ENCODE results near the gene C11orf21. TPM values are rescaled to one million over a fixed set of nuclear protein-coding genes. Genes with fewer than 3 reads are reported as not detected.

The C11orf21 gene
- polyA plus RNA-seq, 3 donors = 10.8 to 135 (median 13.1) TPM

GRCh38 chr11:2247496-2247895 lies 54.2 kb downstream of the C11orf21 start:
- no peak overlapping the region for H3K27ac ChIP-seq (ENCODE audit: low read depth in 1 of 2, low read length in 2 of 2)
- H3K9me3 ChIP-seq (replicated peaks in 1 of 2; ENCODE audit: control insufficient read depth in 1 of 2, insufficient read depth in 1 of 2, low read length in 2 of 2) = peaks cover 0 to 4% of the 10 kb centered on the region in 2 donors
- H3K4me3 Mint-ChIP-seq = no peak overlapping the region
- no peak overlapping the region for H3K4me2 ChIP-seq (replicated peaks; ENCODE audit: extremely low read depth, low read length, poor library complexity, severe bottlenecking)
- no peak overlapping the region for H2AFZ ChIP-seq (ENCODE audit: insufficient read depth, low read depth, low read length, poor library complexity, severe bottlenecking)
- H3K27me3 ChIP-seq (ENCODE audit: control insufficient read depth in 2 of 2, insufficient read depth in 2 of 2, low read length in 2 of 2) = peaks cover 2 to 7% of the 10 kb centered on the region in 2 donors
- WGBS (ENCODE audit: insufficient coverage) = 100% methylated on average over 1 of the region's 7 CpGs
- H3K36me3 Mint-ChIP-seq = no peaks in the 10 kb centered on the region
- intact Hi-C loops (cut with micrococcal nuclease) = no loop called here
- H3K4me3 ChIP-seq (replicated peaks in 1 of 3; ENCODE audit: low read depth in 2 of 3, low read length in 3 of 3) = no peak overlapping the region
- peaks cover 4 to 15% (median 5%) of the 10 kb centered on the region in 7 donors for H3K9me3 Mint-ChIP-seq
- no peak for DNase-seq
- no peaks in the 10 kb centered on the region for H3K79me2 ChIP-seq (ENCODE audit: insufficient read depth, low read length)
- no peaks in the 10 kb centered on the region for H3K4me1 Mint-ChIP-seq
- H3K9ac ChIP-seq (ENCODE audit: insufficient read depth, low read length, poor library complexity, severe bottlenecking) = no peak overlapping the region
- H4K20me1 ChIP-seq (ENCODE audit: insufficient read depth, low read length) = no peaks in the 10 kb centered on the region
- no peak for TF ChIP-seq CTCF (IDR thresholded peaks at IDR 0.05)
- H3K4me1 ChIP-seq (ENCODE audit: control insufficient read depth in 1 of 2, insufficient read depth in 2 of 2, low read length in 2 of 2) = no peaks in the 10 kb centered on the region
- H3K27me3 Mint-ChIP-seq (ENCODE audit: low read depth in 3 of 3) = peaks cover 5 to 23% (median 22%) of the 10 kb centered on the region in 3 donors
- no peaks in the 10 kb centered on the region for H3K36me3 ChIP-seq (replicated peaks in 1 of 2; ENCODE audit: control insufficient read depth in 1 of 2, insufficient read depth in 2 of 2, low read length in 2 of 2)
- no peak overlapping the region for H3K27ac Mint-ChIP-seq

Small RNA genes lying within 50 kb of the gene (small RNA-seq; reads per million reads assigned to genes)
- not detected for gene RNU6-878P (ENCODE audit: insufficient read length, low read depth)

Other genes starting within 250 kb of the C11orf21 start
- gene IGF2, start 162.5 kb downstream of the C11orf21 start, polyA plus RNA-seq = not detected
- not detected for gene INS, start 140.7 kb downstream of the C11orf21 start, polyA plus RNA-seq
- not detected for gene TH, start 130.1 kb downstream of the C11orf21 start, polyA plus RNA-seq
- 10 to 100 TPM in 1 of 3 donors, 1 to 10 TPM in 2; 5.7 to 11.4 (median 8.3) TPM for gene ASCL2, start 31.3 kb downstream of the C11orf21 start, polyA plus RNA-seq
- 100 to 1,000 TPM in 1 of 3 donors, 10 to 100 TPM in 2; 34.8 to 136 (median 82.5) TPM for gene TSPAN32, start 95 bp upstream of the C11orf21 start, polyA plus RNA-seq
- 10 to 100 TPM in 2 of 3 donors, 1 to 10 TPM in 1; 3.2 to 74.9 (median 12.3) TPM for gene CD81, start 75.4 kb upstream of the C11orf21 start, polyA plus RNA-seq
- gene TSSC4, start 98.8 kb upstream of the C11orf21 start, polyA plus RNA-seq = 10 to 100 TPM; 28.1 to 74.6 (median 52.0) TPM
- gene TRPM5, start 142.6 kb upstream of the C11orf21 start, polyA plus RNA-seq = under 1 TPM in 1 of 3 donors, not detected in 2; 0.03 TPM
- gene KCNQ1, start 143.1 kb upstream of the C11orf21 start, polyA plus RNA-seq = 10 to 100 TPM; 14.9 to 31.8 (median 21.6) TPM

All from CD14-positive monocyte (primary cell).